Stimulated activated CD8-positive, alpha-beta memory T cell treated with anti-CD3 and anti-CD28 coated beads, Interleukin-2, amount 100 ng/mL, for 48 hours (primary cell): ENCODE measurements around the gene ADCYAP1R1.

ENCODE experiments used
- DNase-seq, 2 donors: peaks; one replicate each; pipeline ENCODE4 v3.0.0-alpha.2; 2020; ENCODE audit warnings: low read depth in 2 of 2

ADCYAP1R1 gene

GRCh38 chr7:31106303-31107105 lies 54.4 kb downstream of the ADCYAP1R1 start:
- no peak for DNase-seq

GRCh38 chr7:31107106-31108090 lies 55.3 kb downstream of the ADCYAP1R1 start:
- no peak for DNase-seq

- no peak for DNase-seq
These were observed 56.1 kb downstream of the ADCYAP1R1 start for GRCh38 chr7:31108097-31108657.

- no peak for DNase-seq
These were observed 57.6 kb downstream of the ADCYAP1R1 start for GRCh38 chr7:31109751-31110150.

- no peak for DNase-seq
These were observed 58.4 kb downstream of the ADCYAP1R1 start for GRCh38 chr7:31110331-31111108.

- DNase-seq = no peak
These were observed 59.0 kb downstream of the ADCYAP1R1 start for GRCh38 chr7:31111109-31111451.

- DNase-seq = no peak
These were observed 61.6 kb downstream of the ADCYAP1R1 start for GRCh38 chr7:31113660-31114059.

- DNase-seq = no peak
These were observed 62.7 kb downstream of the ADCYAP1R1 start for GRCh38 chr7:31114593-31115343.

- no peak for DNase-seq
These were observed 64.5 kb downstream of the ADCYAP1R1 start for GRCh38 chr7:31116615-31117014.

GRCh38 chr7:31119249-31119648 lies 67.1 kb downstream of the ADCYAP1R1 start:
- DNase-seq = no peak

GRCh38 chr7:31120800-31121513 lies 68.8 kb downstream of the ADCYAP1R1 start:
- DNase-seq = no peak

GRCh38 chr7:31121601-31122000 lies 69.5 kb downstream of the ADCYAP1R1 start:
- DNase-seq = no peak

- peak; percentile 4 to 20 for DNase-seq
These were observed 70.5 kb downstream of the ADCYAP1R1 start for GRCh38 chr7:31122649-31123058.

GRCh38 chr7:31123321-31123720 lies 71.2 kb downstream of the ADCYAP1R1 start:
- no peak for DNase-seq

GRCh38 chr7:31123726-31124125 lies 71.6 kb downstream of the ADCYAP1R1 start:
- no peak for DNase-seq

- DNase-seq = no peak
These were observed 73.1 kb downstream of the ADCYAP1R1 start for GRCh38 chr7:31125171-31125570.

- DNase-seq = no peak
These were observed 74.9 kb downstream of the ADCYAP1R1 start for GRCh38 chr7:31126976-31127375.

- no peak for DNase-seq
These were observed 77.0 kb downstream of the ADCYAP1R1 start for GRCh38 chr7:31129067-31129466.

GRCh38 chr7:31133497-31133896 lies 81.4 kb downstream of the ADCYAP1R1 start:
- no peak for DNase-seq
